NCI-H82 treated with DMSO at 0.1 percent for 48 hours (cell line): ENCODE results near the gene FOXD4L1.
"Not testable (repeated sequence)": the region's sequence is repeated elsewhere in the genome, so short reads cannot be mapped to it uniquely, and the experiment has no call there.

Experiments used
- DNase-seq: peaks from one replicate; lab custom pipeline; 2025; ENCODE audit not compliant: unreplicated experiment; lab: John Stamatoyannopoulos, UW

The FOXD4L1 gene

DNA sequence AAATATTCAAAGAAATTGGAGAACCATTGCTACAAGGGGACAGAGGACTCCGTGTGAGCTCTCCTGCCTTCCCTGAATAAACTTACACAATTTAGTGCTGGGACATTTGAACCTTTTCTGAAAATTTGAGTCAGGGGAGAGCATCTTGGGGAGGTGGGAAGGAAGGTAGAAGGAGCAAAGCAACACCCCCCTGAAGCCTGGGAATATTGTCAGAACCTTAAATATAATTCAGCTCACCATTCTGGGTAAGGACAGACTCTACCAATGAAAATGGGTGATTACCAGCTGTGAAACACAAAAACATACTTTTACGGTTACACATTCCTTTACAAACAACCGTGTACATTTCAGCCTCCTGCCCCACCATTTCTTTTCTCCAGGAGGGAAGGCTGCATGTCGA, at the start of gene FOXD4L1:
Gene FOXD4L1 (plus strand): TSS at position 301 of the 400 bp plus-strand sequence. CDS start 592 bp downstream, outside the sequence.
- DNase-seq, result not testable (repeated sequence)

DNA sequence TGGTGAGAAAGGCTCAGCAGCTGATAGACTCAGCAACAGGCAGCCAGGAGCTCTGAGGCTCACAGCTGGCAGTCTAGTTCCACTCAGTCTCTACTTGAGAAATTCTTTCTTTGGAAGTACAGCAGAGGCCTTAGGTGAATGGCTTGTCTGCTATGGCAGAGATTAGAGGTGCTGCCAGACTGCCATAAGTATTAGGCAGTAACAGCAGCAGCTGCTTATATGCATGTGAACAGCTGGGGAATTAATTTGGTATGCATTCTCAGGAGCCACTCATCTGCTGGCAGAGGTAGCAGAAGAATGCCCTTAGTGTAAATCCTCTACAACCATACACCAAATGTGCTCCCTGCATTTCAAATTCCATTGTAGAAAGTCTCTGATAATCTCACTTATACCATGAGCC, 32.7 kb upstream of the FOXD4L1 start:
- DNase-seq, result not testable (repeated sequence)

DNA sequence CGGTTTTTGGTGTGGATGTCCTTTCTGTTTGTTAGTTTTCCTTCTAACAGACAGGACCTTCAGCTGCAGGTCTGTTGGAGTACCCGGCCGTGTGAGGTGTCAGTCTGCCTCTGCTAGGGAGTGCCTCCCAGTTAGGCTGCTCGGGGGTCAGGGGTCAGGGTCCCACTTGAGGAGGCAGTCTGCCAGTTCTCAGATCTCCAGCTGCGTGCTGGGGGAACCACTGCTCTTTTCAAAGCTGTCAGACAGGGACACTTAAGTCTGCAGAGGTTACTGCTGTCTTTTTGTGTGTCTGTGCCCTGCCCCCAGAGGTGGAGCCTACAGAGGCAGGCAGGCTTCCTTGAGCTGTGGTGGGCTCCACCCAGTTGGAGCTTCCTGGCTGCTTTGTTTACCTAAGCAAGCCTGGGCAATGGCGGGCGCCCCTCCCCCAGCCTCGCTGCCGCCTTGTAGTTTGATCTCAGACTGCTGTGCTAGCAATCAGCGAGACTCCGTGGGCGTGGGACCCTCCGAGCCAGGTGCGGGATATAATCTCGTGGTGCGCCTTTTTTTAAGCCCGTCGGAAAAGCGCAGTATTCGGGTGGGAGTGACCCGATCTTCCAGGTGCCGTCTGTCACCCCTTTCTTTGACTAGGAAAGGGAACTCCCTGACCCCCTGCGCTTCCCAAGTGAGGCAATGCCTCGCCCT, 21.6 kb upstream of the FOXD4L1 start:
- not testable (repeated sequence) for DNase-seq

DNA sequence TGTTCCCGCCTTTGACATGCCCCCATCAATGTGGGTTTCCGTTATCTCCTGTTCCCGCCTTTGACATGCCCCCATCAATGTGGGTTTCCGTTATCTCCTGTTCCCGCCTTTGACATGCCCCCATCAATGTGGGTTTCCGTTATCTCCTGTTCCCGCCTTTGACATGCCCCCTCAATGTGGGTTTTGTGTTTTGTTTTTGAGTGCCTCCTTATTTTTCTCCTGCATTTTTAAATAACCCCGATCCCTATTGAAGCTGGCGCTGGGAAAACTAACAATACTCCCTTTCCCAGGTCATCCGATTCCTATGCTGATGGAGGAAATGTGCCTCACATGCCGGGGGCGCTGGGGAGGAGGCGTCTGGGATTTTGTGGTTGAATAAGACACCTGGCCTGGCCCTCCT, 1.9 kb upstream of the FOXD4L1 start:
- not testable (repeated sequence) for DNase-seq

GRCh38 chr2:113499019-113499885, 787 bp downstream of the FOXD4L1 start:
- not testable (repeated sequence) for DNase-seq

- DNase-seq, result not testable (repeated sequence)
These were observed 1.6 kb downstream of the FOXD4L1 start for GRCh38 chr2:113499886-113500722.

DNA sequence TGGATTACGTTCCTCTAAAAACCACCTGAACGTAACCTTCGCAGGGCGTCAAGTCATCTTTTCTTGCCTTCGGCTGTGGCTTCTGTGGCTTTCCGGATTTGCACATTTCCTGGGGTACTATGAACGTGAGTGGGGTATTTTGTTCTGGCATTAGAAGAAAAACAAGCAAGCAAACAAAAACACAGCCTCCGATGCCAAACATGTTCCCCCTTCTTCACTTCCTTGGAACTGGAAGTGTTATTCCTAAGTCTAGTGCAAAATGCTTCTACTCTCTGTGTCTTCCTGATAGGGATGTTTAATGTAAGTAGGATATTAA, 2.2 kb downstream of the FOXD4L1 start:
- DNase-seq, result not testable (repeated sequence)

- DNase-seq, result not testable (repeated sequence)
These were observed 4.0 kb downstream of the FOXD4L1 start for GRCh38 chr2:113502216-113503093.

DNA sequence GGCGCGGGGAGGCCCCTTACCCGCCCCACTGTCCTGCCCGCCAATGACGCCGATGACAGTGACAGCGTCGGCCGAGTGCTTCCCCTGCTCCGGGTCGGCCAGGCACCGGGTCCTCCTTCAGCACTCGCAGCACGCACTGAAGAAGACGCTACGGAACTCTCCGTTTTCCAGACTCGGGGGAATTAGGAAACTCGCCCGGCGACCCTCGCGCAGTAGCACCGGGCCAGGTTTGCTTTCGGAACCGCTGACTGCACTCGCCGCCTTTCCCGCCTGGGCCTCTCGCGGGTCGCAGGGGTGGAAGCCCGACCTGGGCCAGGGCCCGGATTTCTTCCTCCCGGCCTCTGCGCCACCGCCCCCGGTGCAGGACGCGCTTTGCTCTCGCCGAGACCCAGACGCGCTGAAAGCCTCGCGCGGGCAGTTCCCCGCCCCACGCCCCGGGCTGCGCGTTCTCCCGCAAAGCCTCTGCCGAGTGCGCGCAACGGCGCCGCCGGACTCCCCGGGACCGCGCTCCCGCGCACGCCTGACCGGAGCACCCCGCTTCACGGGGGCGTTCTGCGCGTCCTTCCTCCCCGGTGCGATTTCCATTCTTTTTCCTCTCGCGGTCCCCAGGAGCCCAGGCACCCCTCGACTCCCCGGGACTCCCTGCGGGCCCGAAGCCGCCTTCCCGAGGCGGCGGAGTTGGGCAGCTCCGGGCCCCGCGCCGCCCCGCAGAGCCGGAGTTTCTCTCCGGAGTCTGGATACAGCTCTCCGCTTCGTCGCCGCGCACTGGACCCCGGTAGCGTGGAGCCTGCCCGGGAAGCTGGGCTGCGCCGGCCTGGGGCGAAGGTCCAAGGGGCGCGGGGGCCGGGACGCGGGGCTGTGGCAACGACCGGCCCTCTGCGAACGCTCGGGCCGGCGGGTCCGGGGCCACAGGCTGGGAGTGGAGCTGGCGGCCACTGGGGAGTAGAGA, 4.9 kb downstream of the FOXD4L1 start:
- not testable (repeated sequence) for DNase-seq

DNA sequence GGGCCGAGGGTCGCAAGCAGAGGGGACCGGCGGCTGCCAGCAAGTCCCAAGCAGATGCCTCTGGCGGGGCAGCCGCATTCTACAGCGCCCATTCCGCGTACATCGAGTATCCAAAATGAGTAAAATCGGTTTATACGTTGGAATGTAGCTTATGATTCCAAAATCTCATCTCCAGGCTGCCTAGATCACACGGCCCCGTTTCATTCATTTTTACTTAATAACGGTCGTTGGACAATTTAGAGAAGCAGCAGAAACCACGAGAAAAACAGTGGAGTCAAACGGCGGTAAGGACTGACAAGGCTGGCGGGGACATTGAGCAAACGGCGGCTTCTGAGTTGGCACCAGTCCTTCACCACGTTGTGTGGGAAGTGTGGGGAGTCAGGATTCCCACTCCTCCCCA, 5.6 kb downstream of the FOXD4L1 start:
- not testable (repeated sequence) for DNase-seq

- not testable (repeated sequence) for DNase-seq
These were observed 9.1 kb downstream of the FOXD4L1 start for GRCh38 chr2:113507394-113508140.

DNA sequence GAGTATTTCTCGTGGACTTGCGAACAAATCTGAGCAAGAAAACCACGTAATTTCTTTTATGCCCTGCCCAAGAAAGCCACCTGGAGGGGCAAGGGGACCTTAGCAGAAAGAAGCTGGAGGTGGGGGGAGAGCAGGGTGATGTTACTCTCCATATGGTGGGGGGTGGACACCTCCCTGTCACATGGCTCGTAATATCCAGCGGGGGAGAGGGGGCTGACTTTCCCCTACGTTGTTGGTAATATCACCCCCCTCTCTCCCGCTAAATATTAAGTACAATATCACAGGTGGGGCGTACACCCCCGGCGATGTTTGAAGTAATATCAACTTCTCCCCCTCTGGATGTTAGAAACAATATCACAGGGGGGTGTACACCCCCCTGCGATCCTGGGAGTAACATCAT, 9.7 kb downstream of the FOXD4L1 start:
- DNase-seq, result not testable (repeated sequence)

GRCh38 chr2:113510913-113511312, 12.4 kb downstream of the FOXD4L1 start:
- DNase-seq, result not testable (repeated sequence)

DNA sequence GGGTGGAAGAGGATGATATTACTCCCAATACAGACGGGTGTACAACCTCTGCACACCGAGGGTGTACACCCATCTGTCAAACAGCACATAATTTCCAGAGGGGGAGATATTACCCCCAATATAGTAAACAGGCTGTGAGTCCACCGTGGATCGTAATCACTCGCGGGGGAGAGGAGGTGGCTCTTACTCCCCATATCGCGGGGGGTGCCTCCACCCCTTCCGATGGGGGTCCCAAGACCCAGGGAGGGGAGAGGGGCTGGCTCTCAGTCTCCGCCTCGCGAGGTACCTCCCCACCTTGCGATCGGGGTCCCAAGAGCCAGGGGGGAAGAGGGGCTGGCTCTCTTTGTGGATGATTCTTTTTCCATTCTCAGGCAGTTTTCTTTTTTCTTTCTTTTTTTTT, 13.4 kb downstream of the FOXD4L1 start:
- DNase-seq, result not testable (repeated sequence)

- DNase-seq, result not testable (repeated sequence)
These were observed 17.0 kb downstream of the FOXD4L1 start for GRCh38 chr2:113515457-113515856.

DNA sequence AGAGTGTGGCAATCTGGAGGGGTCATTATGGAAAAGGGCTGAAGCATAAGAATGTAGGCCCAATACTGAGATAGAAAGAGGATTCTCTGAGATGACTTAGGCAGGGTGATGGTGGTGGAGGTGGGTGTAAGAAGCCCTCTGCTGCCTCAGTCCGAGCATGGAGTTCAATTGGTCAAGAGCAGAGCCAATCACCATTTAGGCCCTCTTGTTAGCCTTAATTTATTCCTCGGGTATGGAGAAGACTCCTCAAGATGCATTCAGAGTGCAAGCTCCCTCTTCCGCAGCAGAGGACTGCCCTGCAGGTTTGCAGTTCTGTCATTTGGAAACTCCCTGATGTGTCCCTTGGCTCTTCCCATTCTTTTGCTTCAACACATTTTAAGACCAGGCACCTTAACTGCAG, 17.5 kb downstream of the FOXD4L1 start:
- DNase-seq, result not testable (repeated sequence)

DNA sequence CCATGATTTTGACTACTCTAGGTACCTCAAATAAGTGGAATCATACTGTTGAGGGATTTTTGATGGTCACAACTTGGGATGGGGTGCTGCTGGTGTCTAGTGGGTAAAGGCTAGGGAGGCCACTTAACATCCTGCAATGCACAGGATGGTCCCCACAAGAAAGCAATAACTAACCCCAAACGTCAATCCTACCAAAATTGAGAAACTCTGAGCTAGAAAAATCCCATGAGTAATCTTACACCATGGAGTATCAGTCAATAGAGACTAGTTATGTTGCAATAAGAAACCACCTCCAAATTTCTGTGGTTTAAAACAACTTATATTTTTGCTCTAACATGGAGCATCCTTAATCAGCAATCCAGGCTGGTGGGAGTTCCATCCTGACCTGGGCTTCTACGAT, 18.6 kb downstream of the FOXD4L1 start:
- DNase-seq, result not testable (repeated sequence)

GRCh38 chr2:113520837-113521236, 22.4 kb downstream of the FOXD4L1 start:
- DNase-seq, result not testable (repeated sequence)
